D721Med (cell line): Measurements from ENCODE around the gene NCF2.
"Not testable (repeated sequence)": the region's sequence is repeated elsewhere in the genome, so short reads cannot be mapped to it uniquely, and the experiment has no call there.

Experiments
- DNase-seq: peaks from one replicate; pipeline ENCODE4 v3.0.0; 2011; ENCODE audit warnings: low spot score; ENCODE audit not compliant: insufficient read length
- FAIRE-seq: peaks from 2 replicates; lab custom pipeline; 2011; peaks lifted over from hg19 to GRCh38; lab: Jason Lieb, UNC
- TF ChIP-seq, protein P1 (sequence below): IDR thresholded peaks from 2 replicates; pipeline ENCODE4 v1.5.1; 2012; ENCODE audit warnings: mild to moderate bottlenecking, control low read depth; ENCODE audit not compliant: insufficient read depth; ENCODE audit errors: missing control alignments

Gene NCF2

DNA sequence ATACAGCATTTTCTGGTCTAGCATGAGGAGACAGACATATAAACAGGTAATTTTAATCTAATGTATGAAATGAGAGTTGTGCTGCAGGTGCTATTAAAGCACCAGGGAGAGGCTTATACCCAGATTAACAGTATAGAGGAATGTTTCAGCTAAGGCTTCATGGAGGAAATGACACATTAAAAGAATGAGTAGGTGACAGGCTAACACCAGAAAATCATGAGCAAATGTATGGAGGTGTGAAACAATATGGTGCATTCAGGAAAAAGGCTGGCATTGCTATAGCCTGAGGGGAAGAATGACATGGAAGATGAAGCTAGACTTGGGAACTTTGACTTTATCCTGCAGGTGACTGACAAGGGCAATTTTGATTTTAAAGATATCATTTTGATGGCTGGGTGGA lies 38.3 kb upstream of the NCF2 start:
- DNase-seq (no peak), FAIRE-seq (no peak)
- TF ChIP-seq, protein P1, sequence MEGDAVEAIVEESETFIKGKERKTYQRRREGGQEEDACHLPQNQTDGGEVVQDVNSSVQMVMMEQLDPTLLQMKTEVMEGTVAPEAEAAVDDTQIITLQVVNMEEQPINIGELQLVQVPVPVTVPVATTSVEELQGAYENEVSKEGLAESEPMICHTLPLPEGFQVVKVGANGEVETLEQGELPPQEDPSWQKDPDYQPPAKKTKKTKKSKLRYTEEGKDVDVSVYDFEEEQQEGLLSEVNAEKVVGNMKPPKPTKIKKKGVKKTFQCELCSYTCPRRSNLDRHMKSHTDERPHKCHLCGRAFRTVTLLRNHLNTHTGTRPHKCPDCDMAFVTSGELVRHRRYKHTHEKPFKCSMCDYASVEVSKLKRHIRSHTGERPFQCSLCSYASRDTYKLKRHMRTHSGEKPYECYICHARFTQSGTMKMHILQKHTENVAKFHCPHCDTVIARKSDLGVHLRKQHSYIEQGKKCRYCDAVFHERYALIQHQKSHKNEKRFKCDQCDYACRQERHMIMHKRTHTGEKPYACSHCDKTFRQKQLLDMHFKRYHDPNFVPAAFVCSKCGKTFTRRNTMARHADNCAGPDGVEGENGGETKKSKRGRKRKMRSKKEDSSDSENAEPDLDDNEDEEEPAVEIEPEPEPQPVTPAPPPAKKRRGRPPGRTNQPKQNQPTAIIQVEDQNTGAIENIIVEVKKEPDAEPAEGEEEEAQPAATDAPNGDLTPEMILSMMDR: no peak

DNA sequence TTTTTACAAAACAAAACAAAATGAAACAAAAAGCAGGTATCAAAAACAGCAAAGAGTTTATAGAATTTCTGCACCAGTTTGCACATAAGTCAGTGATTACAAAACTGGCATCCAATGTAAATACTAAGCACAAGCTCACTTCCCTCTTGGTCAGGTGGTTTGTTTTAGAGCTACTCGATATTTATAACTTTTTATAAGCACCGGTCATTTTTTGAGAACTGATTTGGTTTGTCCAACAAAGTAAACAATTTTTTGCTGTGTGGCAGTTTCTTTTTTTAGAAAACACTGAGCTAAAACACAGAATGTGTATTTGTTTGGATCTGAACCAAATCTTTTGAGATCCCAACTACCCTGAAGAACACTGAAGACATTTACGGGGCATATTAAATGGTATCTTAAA lies 36.0 kb upstream of the NCF2 start:
- DNase-seq: not testable (repeated sequence)
- peak; percentile 25 for FAIRE-seq

DNA sequence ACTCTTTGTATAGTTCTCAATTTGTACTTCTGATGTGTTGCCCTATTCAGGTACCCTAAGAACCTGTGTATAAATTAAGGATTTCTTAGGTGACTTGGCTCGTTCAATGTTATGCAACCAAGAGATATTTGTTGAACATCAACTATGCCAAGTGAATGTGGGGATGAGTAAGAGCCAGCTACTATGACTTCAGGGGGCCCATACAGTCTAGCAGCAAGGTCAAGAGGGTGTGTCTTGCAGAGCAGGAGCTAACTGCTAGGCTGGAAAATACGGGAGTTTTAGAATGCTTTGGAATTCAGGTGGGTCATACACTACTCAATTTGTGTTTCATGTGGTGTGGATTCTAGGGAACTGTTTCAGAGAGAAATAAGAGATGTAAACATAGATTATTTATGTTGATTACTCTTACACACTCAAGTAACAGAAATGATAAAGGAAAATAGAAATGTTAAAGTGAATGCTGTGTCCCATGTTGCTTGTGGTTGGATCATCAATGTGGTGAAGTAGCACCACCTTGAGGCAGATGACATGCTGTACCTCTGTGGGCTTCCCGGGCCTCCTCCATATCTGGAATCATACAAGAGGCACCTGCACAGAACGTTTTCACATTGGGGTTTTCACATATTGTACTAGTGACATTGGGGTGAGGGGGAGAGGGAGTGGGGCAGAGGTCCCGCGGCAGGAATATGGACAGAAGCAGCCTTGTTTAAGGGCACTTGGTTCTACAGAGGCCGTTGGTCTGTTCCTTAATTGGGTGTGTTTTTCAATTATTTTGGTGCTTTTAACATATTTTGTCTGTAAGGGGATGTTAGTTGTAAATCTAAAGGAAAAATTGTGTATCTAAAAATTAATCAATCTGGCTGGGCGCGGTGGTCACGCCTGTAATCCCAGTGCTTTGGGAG lies 32.9 kb upstream of the NCF2 start:
- FAIRE-seq: peak; percentile 97
- TF ChIP-seq, protein P1: peak; percentile 92
- peak; percentile 29 for DNase-seq

DNA sequence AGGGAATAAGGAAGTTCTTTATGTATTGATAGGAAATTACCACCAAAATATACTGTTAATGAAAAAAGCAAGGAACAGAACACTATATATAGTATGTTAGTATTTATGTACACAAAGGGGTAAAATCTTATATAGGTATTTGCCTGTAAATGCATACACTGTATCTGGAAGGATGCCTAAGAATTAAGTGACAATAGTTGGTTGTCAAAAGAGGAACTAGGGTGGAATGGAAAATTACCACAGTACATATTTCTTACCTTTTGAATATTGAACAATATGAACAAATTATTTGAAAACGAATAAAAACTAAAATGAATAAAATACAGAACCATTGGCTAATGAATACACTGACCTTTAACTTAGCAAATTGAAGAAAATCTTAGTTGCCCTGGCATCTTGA lies 31.8 kb upstream of the NCF2 start:
- FAIRE-seq (no peak), DNase-seq (no peak)
- TF ChIP-seq, protein P1: no peak

DNA sequence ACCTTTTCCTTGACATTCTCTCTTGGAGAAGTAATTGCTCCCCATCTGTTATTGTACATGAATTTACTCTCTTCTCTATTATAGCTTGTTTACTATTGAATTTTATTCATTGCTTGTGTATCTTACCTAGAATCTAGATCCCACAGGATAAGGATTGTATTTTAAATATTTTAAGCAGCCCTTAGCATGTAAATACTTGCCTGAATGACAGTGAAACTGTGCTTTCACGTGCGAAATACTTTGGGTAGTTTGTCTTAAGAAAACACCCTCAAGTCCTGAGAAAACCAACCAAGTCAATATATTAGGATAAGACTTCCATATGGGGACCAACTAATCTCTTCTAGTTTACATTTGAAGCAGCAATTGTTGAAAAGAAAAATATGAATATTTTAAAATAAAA lies 30.1 kb upstream of the NCF2 start:
- DNase-seq: no peak
- FAIRE-seq: no peak
- TF ChIP-seq, protein P1: no peak

DNA sequence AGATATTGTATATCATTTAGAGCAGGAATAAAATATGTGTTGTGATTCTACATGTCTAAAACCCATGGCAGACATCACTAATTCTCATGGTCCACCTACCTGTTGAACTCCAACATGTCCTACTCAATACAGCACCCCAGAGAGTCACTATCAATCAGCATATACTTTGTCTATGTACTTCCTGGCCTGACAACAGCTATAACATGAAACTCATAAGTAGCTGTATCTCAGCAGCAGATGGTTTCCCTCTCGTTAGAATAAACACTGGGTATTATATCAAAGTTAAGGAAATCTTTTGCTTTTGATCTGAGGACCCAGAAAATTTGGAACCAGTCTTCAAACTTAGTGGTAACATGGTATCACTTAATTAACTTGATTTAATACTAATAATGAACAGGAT lies 29.5 kb upstream of the NCF2 start:
- no peak for FAIRE-seq
- DNase-seq: no peak
- TF ChIP-seq, protein P1: no peak

DNA sequence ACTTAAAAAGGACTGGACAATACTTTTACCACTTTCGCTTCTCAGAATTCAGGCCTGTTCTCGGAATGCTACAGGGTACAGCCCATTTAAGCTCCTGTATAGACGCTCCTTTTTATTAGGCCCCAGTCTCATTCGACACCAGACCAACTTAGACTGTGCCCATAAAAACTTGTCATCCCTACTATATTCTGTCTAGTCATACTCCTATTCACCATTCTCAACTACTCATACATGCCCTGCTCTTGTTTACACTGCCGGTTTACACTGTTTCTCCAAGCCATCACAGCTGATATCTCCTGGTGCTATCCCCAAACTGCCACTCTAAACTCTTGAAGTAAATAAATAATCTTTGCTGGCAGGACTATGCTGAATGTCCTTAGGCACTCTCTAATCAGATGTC lies 27.9 kb upstream of the NCF2 start:
- DNase-seq, FAIRE-seq: not testable (repeated sequence)

DNA sequence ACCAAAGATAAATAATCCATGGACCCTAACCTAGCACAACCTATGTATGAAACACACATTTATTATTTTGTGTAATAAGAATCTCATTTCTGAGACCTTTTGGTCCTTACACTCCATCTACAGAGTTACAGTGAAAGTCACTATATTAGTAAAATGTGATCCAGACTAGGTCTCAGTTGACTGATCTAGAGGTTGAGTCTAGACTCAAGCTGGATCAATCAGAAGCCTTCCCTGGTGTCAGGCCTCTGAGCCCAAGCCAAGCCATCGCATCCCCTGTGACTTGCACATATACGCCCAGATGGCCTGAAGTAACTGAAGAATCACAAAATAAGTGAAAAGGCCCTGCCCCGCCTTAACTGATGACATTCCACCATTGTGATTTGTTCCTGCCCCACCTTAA lies 22.7 kb upstream of the NCF2 start:
- not testable (repeated sequence) for DNase-seq, FAIRE-seq

DNA sequence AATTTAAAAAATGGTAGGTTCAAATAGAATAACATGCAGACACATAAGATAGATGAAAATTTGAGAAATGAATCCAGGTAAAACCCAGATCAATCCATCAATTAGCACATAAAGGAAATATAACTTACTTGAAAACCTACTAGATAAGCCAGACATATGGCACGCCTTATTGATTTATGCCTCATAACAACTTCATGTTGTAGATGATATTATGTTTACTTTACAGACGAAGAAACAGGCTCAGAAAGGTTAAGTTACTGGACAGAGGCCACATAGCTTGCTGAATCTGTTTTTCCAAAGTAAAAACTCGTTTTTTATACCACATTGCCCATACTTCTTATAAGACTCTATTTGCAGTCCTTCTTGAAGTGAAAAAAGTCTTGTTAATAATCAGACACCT lies 22.1 kb upstream of the NCF2 start:
- FAIRE-seq: no peak
- DNase-seq: no peak
- TF ChIP-seq, protein P1: no peak
